Glutamatergic neuron (in vitro differentiated cells): ENCODE data around the gene MUC4. TPM values are rescaled to one million over a fixed set of nuclear protein-coding genes. Genes with fewer than 3 reads are reported as not detected.

ENCODE experiments used
- DNase-seq: peaks from one replicate; pipeline ENCODE4 v3.0.0; 2022
- H3K27ac Mint-ChIP-seq: one replicate; pipeline ENCODE4 v1.8.0; 2020; ENCODE audit warnings: mild to moderate bottlenecking, mixed read lengths, inconsistent platforms; ENCODE audit not compliant: unreplicated experiment
- H3K27me3 Mint-ChIP-seq: one replicate; pipeline ENCODE4 v1.8.0; 2020; ENCODE audit warnings: mild to moderate bottlenecking, moderate library complexity, mixed read lengths, inconsistent platforms; ENCODE audit not compliant: unreplicated experiment
- H3K36me3 Mint-ChIP-seq: one replicate; pipeline ENCODE4 v1.8.0; 2020; ENCODE audit warnings: mild to moderate bottlenecking, mixed read lengths, inconsistent platforms; ENCODE audit not compliant: unreplicated experiment
- H3K4me1 Mint-ChIP-seq: one replicate; pipeline ENCODE4 v1.8.0; 2020; ENCODE audit warnings: mild to moderate bottlenecking, low read depth, mixed read lengths, inconsistent platforms; ENCODE audit not compliant: unreplicated experiment
- H3K4me3 Mint-ChIP-seq: one replicate; pipeline ENCODE4 v1.8.0; 2020; ENCODE audit warnings: mild to moderate bottlenecking, mixed read lengths, inconsistent platforms; ENCODE audit not compliant: unreplicated experiment
- H3K9me3 Mint-ChIP-seq: one replicate; pipeline ENCODE4 v1.8.0; 2020; ENCODE audit warnings: mild to moderate bottlenecking, moderate library complexity, mixed read lengths, inconsistent platforms; ENCODE audit not compliant: unreplicated experiment
- CTCF ChIP-seq: fragments of 200-600 bp; sonication (generic); IDR thresholded peaks from one replicate; pipeline ENCODE4 v1.5.0; 2021; ENCODE audit not compliant: partially characterized antibody, unreplicated experiment
- total RNA-seq: library from RNA; stranded (reverse); fragmentation: NEBNext Ultra II Directional; extraction: Animal tissue kit (Norgen Biotek cat#: 25700); gene quantifications from one replicate; pipeline ENCODE4 v1.2.1, GENCODE V29; 2021; ENCODE audit not compliant: unreplicated experiment

MUC4 gene
- total RNA-seq, 1 donor from 2014 or later = 2.5 TPM

- H3K27ac Mint-ChIP-seq = no peak overlapping the region
- DNase-seq = no peak
- peaks cover 2% of the 10 kb centered on the region for H3K4me1 Mint-ChIP-seq
- H3K4me3 Mint-ChIP-seq = peak overlapping the region; percentile 2
- H3K36me3 Mint-ChIP-seq = no peaks in the 10 kb centered on the region
- peaks cover 4% of the 10 kb centered on the region for H3K27me3 Mint-ChIP-seq
- no peak for TF ChIP-seq CTCF
- peaks cover 5% of the 10 kb centered on the region for H3K9me3 Mint-ChIP-seq
These were observed 1.3 kb downstream of the MUC4 start for GRCh38 chr3:195810455-195810845.

DNA sequence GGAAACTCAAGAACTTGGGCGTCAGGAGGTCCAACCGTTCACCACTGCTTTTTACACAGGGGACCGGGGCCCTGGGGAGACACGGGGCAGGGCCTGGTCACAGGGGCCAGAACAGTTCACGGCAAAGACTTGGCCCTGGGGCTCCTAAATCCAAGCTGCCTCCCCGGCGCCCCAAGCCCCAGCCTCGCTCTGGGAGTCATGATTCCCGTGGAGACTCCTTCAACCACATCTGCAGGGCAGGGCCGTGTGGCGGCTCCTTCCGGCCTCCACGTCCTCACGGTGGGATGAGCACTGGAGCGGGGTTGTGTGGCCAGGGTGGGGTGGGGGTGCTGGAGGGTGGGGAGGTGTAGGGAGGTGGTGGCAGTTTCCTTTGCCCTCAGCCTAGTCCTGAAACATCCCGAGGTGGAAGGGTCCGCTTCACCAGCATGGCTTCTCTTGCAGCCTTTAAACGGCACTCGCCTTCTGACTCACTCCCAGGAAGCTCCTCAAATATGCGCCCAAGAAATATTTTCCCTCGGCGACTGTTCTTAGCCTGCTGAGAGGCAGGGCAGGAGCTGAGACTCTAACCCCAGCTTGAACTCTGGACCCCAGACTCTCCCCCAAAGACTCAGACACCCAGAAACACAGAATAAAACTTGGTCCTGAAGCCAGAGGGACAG is 1.8 kb downstream of the MUC4 start:
- peaks cover 5% of the 10 kb centered on the region for H3K9me3 Mint-ChIP-seq
- no peak for DNase-seq
- H3K36me3 Mint-ChIP-seq = no peaks in the 10 kb centered on the region
- peaks cover 4% of the 10 kb centered on the region for H3K27me3 Mint-ChIP-seq
- no peak for TF ChIP-seq CTCF
- H3K27ac Mint-ChIP-seq = no peak overlapping the region
- H3K4me1 Mint-ChIP-seq = peaks cover 2% of the 10 kb centered on the region
- no peak overlapping the region for H3K4me3 Mint-ChIP-seq

- H3K27ac Mint-ChIP-seq = no peak overlapping the region
- H3K4me3 Mint-ChIP-seq = no peak overlapping the region
- peaks cover 2% of the 10 kb centered on the region for H3K27me3 Mint-ChIP-seq
- H3K36me3 Mint-ChIP-seq = no peaks in the 10 kb centered on the region
- peaks cover 3% of the 10 kb centered on the region for H3K9me3 Mint-ChIP-seq
- TF ChIP-seq CTCF = no peak
- no peak for DNase-seq
- H3K4me1 Mint-ChIP-seq = peaks cover 2% of the 10 kb centered on the region
These were observed 2.4 kb downstream of the MUC4 start for GRCh38 chr3:195809291-195809785.

- H3K36me3 Mint-ChIP-seq = no peaks in the 10 kb centered on the region
- H3K9me3 Mint-ChIP-seq = peaks cover 3% of the 10 kb centered on the region
- no peak for TF ChIP-seq CTCF
- no peak for DNase-seq
- H3K4me1 Mint-ChIP-seq = peaks cover 2% of the 10 kb centered on the region
- H3K27ac Mint-ChIP-seq = no peak overlapping the region
- H3K4me3 Mint-ChIP-seq = no peak overlapping the region
- H3K27me3 Mint-ChIP-seq = peaks cover 2% of the 10 kb centered on the region
These were observed 2.9 kb downstream of the MUC4 start for GRCh38 chr3:195808741-195809290.

- Mint-ChIP-seq H3K36me3 (no peaks in the 10 kb centered on the region), H3K4me3 (no peak overlapping the region), H3K27ac (no peak overlapping the region), H3K4me1 (peaks cover 6% of the 10 kb centered on the region), H3K9me3 (peaks cover 5% of the 10 kb centered on the region), H3K27me3 (peaks cover 2% of the 10 kb centered on the region)
- no peak for DNase-seq
- TF ChIP-seq CTCF = no peak
These were observed 4.0 kb downstream of the MUC4 start for GRCh38 chr3:195807681-195808121.
